GM12873 (cell line): ENCODE data around the gene GTF2H1.

Experiments
- TF ChIP-seq, protein P1 (sequence below): IDR thresholded peaks from 2 replicates; pipeline ENCODE4 v1.5.1; 2012; ENCODE audit warnings: low read depth, mild to moderate bottlenecking, moderate library complexity, low read length, control low read depth; ENCODE audit not compliant: insufficient read depth; ENCODE audit errors: missing control alignments

GTF2H1 gene

DNA sequence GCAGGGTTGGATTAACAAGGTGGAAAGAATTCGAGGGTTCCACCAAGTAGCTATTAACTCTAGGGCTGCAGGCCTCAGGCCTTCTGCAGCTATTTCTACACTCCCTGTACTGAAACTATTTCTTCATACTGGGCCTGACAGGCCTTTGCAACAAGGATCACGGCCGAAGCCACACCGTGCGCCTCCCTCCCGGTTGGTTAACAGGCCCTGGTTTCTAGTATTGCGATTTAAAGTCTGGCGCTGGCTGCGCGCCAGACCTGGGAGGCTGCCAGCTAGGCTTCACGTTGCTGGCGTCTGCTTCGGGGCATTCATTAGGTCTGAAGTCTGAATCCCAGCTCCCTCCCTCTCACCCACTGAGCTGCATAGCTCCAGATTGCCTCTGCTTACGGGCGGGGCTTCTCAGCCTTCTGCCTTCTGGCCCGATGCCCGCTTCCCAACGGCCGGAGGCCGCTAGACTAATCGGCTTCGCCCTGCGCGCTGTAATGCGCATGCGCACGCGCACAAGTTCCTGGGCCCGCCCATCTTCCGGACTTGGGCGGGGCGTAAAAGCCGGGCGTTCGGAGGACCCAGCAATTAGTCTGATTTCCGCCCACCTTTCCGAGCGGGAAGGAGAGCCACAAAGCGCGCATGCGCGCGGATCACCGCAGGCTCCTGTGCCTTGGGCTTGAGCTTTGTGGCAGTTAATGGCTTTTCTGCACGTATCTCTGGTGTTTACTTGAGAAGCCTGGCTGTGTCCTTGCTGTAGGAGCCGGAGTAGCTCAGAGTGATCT, 73.6 kb downstream of the GTF2H1 start:
- TF ChIP-seq, protein P1, sequence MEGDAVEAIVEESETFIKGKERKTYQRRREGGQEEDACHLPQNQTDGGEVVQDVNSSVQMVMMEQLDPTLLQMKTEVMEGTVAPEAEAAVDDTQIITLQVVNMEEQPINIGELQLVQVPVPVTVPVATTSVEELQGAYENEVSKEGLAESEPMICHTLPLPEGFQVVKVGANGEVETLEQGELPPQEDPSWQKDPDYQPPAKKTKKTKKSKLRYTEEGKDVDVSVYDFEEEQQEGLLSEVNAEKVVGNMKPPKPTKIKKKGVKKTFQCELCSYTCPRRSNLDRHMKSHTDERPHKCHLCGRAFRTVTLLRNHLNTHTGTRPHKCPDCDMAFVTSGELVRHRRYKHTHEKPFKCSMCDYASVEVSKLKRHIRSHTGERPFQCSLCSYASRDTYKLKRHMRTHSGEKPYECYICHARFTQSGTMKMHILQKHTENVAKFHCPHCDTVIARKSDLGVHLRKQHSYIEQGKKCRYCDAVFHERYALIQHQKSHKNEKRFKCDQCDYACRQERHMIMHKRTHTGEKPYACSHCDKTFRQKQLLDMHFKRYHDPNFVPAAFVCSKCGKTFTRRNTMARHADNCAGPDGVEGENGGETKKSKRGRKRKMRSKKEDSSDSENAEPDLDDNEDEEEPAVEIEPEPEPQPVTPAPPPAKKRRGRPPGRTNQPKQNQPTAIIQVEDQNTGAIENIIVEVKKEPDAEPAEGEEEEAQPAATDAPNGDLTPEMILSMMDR, result no peak

DNA sequence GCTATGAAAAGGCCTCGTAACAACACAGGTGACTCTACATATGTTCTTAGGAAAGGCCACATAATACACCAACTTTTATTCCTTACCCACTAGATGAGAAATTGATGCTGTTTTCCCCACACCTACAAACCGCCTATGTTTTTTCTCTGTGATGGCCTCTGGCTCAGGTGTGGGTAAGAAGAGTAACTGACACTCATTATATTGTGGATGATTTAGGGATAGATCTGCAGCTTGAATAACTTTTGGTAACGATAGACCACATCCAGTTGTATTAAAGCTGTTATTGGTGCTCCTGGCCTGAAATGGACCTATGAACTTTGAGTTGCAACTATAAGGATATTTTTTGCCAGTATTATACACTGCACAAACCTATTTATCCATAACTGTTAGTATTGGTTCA, 75.6 kb downstream of the GTF2H1 start:
- TF ChIP-seq, protein P1, result no peak

DNA sequence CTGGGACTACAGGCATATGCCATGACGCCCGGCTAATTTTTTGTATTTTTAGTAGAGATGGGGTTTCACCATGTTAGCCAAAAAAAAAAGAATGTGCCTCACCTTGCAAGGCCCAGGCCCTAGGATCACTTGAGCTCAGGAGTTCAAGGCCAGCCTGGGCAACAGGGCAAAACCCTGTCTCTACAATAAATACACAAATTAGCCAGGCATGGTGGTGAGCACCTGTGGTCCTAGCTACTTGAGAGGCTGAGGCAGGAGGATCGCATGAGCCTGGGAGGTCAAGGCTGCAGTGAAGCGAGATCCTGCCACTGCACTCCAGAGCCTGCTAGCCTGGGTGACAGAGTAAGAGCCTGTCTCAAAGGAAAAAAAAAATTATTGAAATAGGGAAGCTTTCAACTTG, 81.7 kb downstream of the GTF2H1 start:
- TF ChIP-seq, protein P1, result no peak

DNA sequence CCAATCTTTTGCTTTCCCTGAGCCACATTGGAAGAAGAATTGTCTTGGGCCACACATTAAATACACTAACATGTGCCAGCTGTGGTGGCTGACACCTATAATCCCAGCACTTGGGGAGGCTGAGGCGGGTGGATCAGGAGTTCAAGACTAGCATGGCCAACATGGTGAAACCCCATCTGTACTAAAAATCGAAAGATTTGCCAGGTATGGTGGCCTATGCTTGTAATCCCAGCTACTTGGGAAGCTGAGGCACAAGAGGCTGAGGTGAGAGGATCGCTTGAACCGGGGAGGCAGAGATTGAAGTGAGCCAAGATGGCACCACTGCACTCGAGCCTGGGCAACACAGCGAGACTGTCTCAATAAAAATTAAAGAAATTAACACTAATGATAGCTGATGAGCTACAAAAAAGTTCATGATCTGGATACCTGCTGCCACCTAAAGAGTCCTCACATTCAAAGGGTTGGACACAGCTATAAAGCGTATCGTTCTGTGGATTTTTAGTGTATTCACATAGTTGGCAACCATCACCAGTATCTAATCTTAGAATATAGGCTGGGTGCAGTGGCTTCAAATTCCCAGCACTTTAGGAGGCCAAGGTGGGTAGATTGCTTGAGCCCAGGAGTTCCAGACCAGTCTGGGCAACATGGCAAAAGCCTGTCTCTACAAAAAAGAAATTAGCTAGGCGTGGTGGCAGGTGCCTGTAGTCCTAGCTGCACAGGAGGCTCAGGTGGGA, 86.4 kb downstream of the GTF2H1 start:
- TF ChIP-seq, protein P1, result no peak

DNA sequence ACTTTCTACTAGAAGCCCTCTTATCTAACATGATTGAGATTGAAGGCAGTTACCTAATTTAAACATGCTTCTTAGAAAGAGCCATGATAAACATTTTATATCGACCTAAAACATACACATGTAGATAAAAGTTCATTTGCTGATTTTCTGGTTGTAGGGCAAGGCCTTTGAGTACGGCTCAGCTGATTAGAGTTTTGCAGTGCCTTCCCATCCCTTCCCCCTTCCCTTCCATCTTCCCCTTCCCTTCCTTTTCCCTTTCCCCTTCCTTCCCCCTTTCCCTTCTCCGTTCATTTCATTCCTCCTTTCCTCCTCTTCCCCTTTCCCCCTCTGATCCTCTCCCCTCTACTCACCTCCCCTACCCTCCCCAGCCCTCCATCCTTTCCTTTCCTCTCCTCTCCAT, 94.1 kb downstream of the GTF2H1 start:
- TF ChIP-seq, protein P1, result no peak
